HG03095 (cell line): ENCODE results near the gene PRTG.
A peak's percentile ranks its signal among the peaks of the same experiment; 100 is the strongest.
"Not testable (repeated sequence)": the region's sequence is repeated elsewhere in the genome, so short reads cannot be mapped to it uniquely, and the experiment has no call there.

Experiments
- ATAC-seq: cut with Tn5 transposase; IDR thresholded peaks from one replicate; pipeline ENCODE4 v1.9.1; 2021; ENCODE audit warnings: moderate library complexity; ENCODE audit not compliant: unreplicated experiment

The PRTG gene

GRCh38 chr15:55703873-55704301, 39.1 kb downstream of the PRTG start:
- ATAC-seq = no peak

- ATAC-seq = no peak
These were observed 42.1 kb downstream of the PRTG start for GRCh38 chr15:55700876-55701275.

- ATAC-seq = no peak
These were observed 44.3 kb downstream of the PRTG start for GRCh38 chr15:55698653-55699052.

- ATAC-seq = no peak
These were observed 46.7 kb downstream of the PRTG start for GRCh38 chr15:55696221-55696620.

- ATAC-seq = no peak
These were observed 47.5 kb downstream of the PRTG start for GRCh38 chr15:55695432-55695831.

- peak; percentile 94 for ATAC-seq
These were observed 48.3 kb downstream of the PRTG start for GRCh38 chr15:55694652-55695150.

GRCh38 chr15:55693116-55693515, 49.8 kb downstream of the PRTG start:
- ATAC-seq = not testable (repeated sequence)

- ATAC-seq = no peak
These were observed 55.2 kb downstream of the PRTG start for GRCh38 chr15:55687792-55688191.

GRCh38 chr15:55685286-55685685, 57.7 kb downstream of the PRTG start:
- peak; percentile 75 for ATAC-seq

GRCh38 chr15:55683376-55683775, 59.6 kb downstream of the PRTG start:
- ATAC-seq = no peak

- ATAC-seq = no peak
These were observed 61.3 kb downstream of the PRTG start for GRCh38 chr15:55681631-55682030.

- ATAC-seq = no peak
These were observed 66.4 kb downstream of the PRTG start for GRCh38 chr15:55676507-55676906.

GRCh38 chr15:55673287-55673686, 69.7 kb downstream of the PRTG start:
- ATAC-seq = no peak

GRCh38 chr15:55669270-55669669, 73.7 kb downstream of the PRTG start:
- no peak for ATAC-seq

GRCh38 chr15:55665605-55666227, 77.2 kb downstream of the PRTG start:
- ATAC-seq = no peak

- ATAC-seq = no peak
These were observed 81.5 kb downstream of the PRTG start for GRCh38 chr15:55661428-55661827.

- no peak for ATAC-seq
These were observed 82.8 kb downstream of the PRTG start for GRCh38 chr15:55660153-55660552.

- no peak for ATAC-seq
These were observed 83.5 kb downstream of the PRTG start for GRCh38 chr15:55659481-55659880.

- ATAC-seq = no peak
These were observed 84.1 kb downstream of the PRTG start for GRCh38 chr15:55658886-55659285.

GRCh38 chr15:55654561-55655031, 88.4 kb downstream of the PRTG start:
- ATAC-seq = no peak

GRCh38 chr15:55652909-55653495, 90.0 kb downstream of the PRTG start:
- no peak for ATAC-seq

GRCh38 chr15:55652359-55652758, 90.6 kb downstream of the PRTG start:
- ATAC-seq = no peak

GRCh38 chr15:55649058-55649423, 93.9 kb downstream of the PRTG start:
- ATAC-seq = no peak
